GM12878 (cell line): ENCODE data around the gene EPHA5. TPM values are rescaled to one million over a fixed set of nuclear protein-coding genes. Genes with fewer than 3 reads are reported as not detected.

Experiments used
- ATAC-seq: fragments of 200-7000 bp; cut with Tn5 transposase; 3 replicates; pipeline ENCODE4 v1.9.1; 2020; ENCODE audit warnings: mild to moderate bottlenecking, moderate library complexity
- BruUV-seq: library from RNA; stranded (reverse); fragments of 400-500 nt; replicated peaks from 2 replicates; lab custom pipeline; 2021; lab: Mats Ljungman, UMichigan
- CTCF ChIA-PET: fragments of 300-600 bp; sonication (Branson Sonifier 250); formaldehyde crosslinking; extraction: SDS; loops from one replicate; lab custom pipeline; 2021; ENCODE audit warnings: inconsistent platforms; lab: Yijun Ruan, JAX
- POLR2A ChIA-PET: fragments of 350-600 bp; formaldehyde crosslinking; extraction: SDS; loops from one replicate; lab custom pipeline; 2021; ENCODE audit warnings: inconsistent platforms; lab: Charles Lee
- RAD21 ChIA-PET: fragments of 300-600 bp; sonication (Branson Sonifier 250); formaldehyde crosslinking; loops from one replicate; lab custom pipeline; 2023; ENCODE audit warnings: antibody characterized with exemption; ENCODE audit not compliant: unreplicated experiment; lab: Charles Lee
- SMC1A ChIA-PET: fragments of 300-600 bp; sonication (Branson Sonifier 250); formaldehyde crosslinking; loops from one replicate; lab custom pipeline; 2023; ENCODE audit not compliant: unreplicated experiment, uncharacterized antibody; lab: Charles Lee
- DNase-seq: peaks from one replicate; pipeline ENCODE4 v3.0.0-alpha.2; 2011; ENCODE audit warnings: low read depth, low spot score
- FAIRE-seq: peaks from 3 replicates; lab custom pipeline; 2011; peaks lifted over from hg19 to GRCh38; lab: Jason Lieb, UNC
- H2AFZ ChIP-seq: 2 replicates; pipeline ENCODE4 v1.6.0; 2011; ENCODE audit warnings: low read depth, low read length, control low read depth; ENCODE audit not compliant: control insufficient read depth
- H3K27ac ChIP-seq: 2 replicates; pipeline ENCODE4 v1.5.1; 2011; ENCODE audit warnings: control low read depth; ENCODE audit not compliant: control insufficient read depth, insufficient read depth
- H3K27me3 ChIP-seq, 2 experiments: replicated peaks in 1 of 2; 2 replicates each; pipeline versions ENCODE4 v1.6.0 to v1.6.1; 2011; ENCODE audit warnings: low read length in 1 of 2; ENCODE audit not compliant: control insufficient read depth in 2 of 2, insufficient read depth in 2 of 2
- H3K36me3 ChIP-seq, 2 experiments: 2 replicates each; pipeline ENCODE4 v1.5.1; 2011; ENCODE audit warnings: low read length in 1 of 2; ENCODE audit not compliant: control insufficient read depth in 2 of 2, insufficient read depth in 2 of 2
- H3K4me1 ChIP-seq: 2 replicates; pipeline ENCODE4 v1.6.1; 2011; ENCODE audit warnings: mild to moderate bottlenecking, low read length, moderate library complexity, mixed read lengths; ENCODE audit not compliant: control insufficient read depth, insufficient read depth
- H3K4me2 ChIP-seq: 2 replicates; pipeline ENCODE4 v1.6.0; 2011; ENCODE audit warnings: control low read depth; ENCODE audit not compliant: control insufficient read depth, insufficient read depth
- H3K4me3 ChIP-seq: fragments of 200-600 bp; sonication (generic); 2 replicates; pipeline ENCODE4 v1.5.1; 2016
- H3K79me2 ChIP-seq: 2 replicates; pipeline ENCODE4 v1.6.0; 2011; ENCODE audit warnings: low read length; ENCODE audit not compliant: control insufficient read depth, insufficient read depth
- H3K9ac ChIP-seq: 2 replicates; pipeline ENCODE4 v1.8.0; 2011; ENCODE audit warnings: low read length, control low read depth, mixed read lengths; ENCODE audit not compliant: control insufficient read depth, insufficient read depth
- H3K9me3 ChIP-seq: replicated peaks from 3 replicates; pipeline ENCODE4 v1.5.1; 2011; ENCODE audit warnings: mild to moderate bottlenecking, low read length; ENCODE audit not compliant: control insufficient read depth, insufficient read depth
- H4K20me1 ChIP-seq: 2 replicates; pipeline ENCODE4 v1.6.0; 2011; ENCODE audit not compliant: control insufficient read depth, insufficient read depth
- CBX3 ChIP-seq: fragments of 200-600 bp; sonication (generic); IDR thresholded peaks from 2 replicates; pipeline ENCODE4 v1.6.1; 2016; ENCODE audit warnings: low read depth, borderline replicate concordance
- CEBPB ChIP-seq, 2 experiments: fragments of 150-350 bp in 1 of 2; IDR thresholded peaks; 2 replicates each; pipeline ENCODE4 v1.6.1; 2012 to 2014; ENCODE audit warnings: low read depth in 2 of 2, low read length in 2 of 2, borderline replicate concordance in 1 of 2, inconsistent platforms in 1 of 2
- EGR1 ChIP-seq, 2 experiments: IDR thresholded peaks; 1 replicate in 1 of 2; 2 replicates in 1 of 2; pipeline ENCODE4 v1.6.1; 2011 to 2012; ENCODE audit warnings: low read depth in 2 of 2, low read length in 2 of 2, borderline replicate concordance in 1 of 2, mild to moderate bottlenecking in 1 of 2, moderate library complexity in 1 of 2
- MTA2 ChIP-seq: fragments of 450-650 bp; IDR thresholded peaks from 2 replicates; pipeline ENCODE4 v1.6.1; 2016; ENCODE audit warnings: low read depth, mild to moderate bottlenecking, moderate library complexity
- NBN ChIP-seq: fragments of 450-650 bp; IDR thresholded peaks from 2 replicates; pipeline ENCODE4 v1.6.1; 2016
- PAX5 ChIP-seq: IDR thresholded peaks from 2 replicates; pipeline ENCODE4 v1.6.1; 2011; ENCODE audit warnings: low read depth, low read length, borderline replicate concordance
- PML ChIP-seq: IDR thresholded peaks from 2 replicates; pipeline ENCODE4 v1.6.1; 2012; ENCODE audit warnings: low read length, inconsistent platforms
- RUNX3 ChIP-seq: IDR thresholded peaks from 2 replicates; pipeline ENCODE4 v1.6.1; 2012; ENCODE audit warnings: low read length, inconsistent platforms
- SIN3A ChIP-seq: IDR thresholded peaks from 2 replicates; pipeline ENCODE4 v1.6.1; 2012; ENCODE audit warnings: low read depth, low read length, improper control_type of control experiment
- SMARCA5 ChIP-seq: fragments of 450-650 bp; IDR thresholded peaks from 2 replicates; pipeline ENCODE4 v1.6.1; 2017; ENCODE audit warnings: mild to moderate bottlenecking
- WGBS: methylation state at CpG from one replicate; pipeline ENCODE4 v1.1.6; 2016; ENCODE audit warnings: low lambda C conversion rate; ENCODE audit not compliant: insufficient replicate concordance, insufficient coverage; ENCODE audit errors: missing lambda C conversion rate; 5-methylcytosine and 5-hydroxymethylcytosine counted together
- in situ Hi-C: fragments of 300-500 bp; cut with MboI; formaldehyde crosslinking; loops from 9 replicates; pipeline ENCODE4 v1.14.3; 2018; ENCODE audit warnings: mixed read lengths
- intact Hi-C: fragments of 100-400 bp; cut with micrococcal nuclease; formaldehyde crosslinking; loops from one replicate; pipeline ENCODE4 v1.14.2; 2022; ENCODE audit not compliant: unreplicated experiment
- polyA plus RNA-seq, 11 experiments: library from polyadenylated mRNA; depleted of rRNA in 4 of 11; unstranded in 6 of 11; stranded (reverse) in 5 of 11; fragments of >200 nt; fragmentation: Nextera tagmentation in 4 of 11; fragmentation: Illumina TruSeq in 1 of 11; extraction: Ambion mirVana in 4 of 11; extraction: Trizol in 1 of 11; gene quantifications; 1 replicate in 1 of 11; 2 replicates in 10 of 11; pipeline versions ENCODE4 v1.2.1 to v1.2.3, GENCODE V29; 2011 to 2016; ENCODE audit warnings: inconsistent platforms in 2 of 11, missing spikeins in 2 of 11, low read depth in 1 of 11
- total RNA-seq, 4 experiments: library from RNA; depleted of rRNA in 3 of 4; stranded (reverse); fragments of >200 nt in 3 of 4; fragmentation: Illumina TruSeq in 1 of 4; extraction: Trizol in 1 of 4; gene quantifications; 2 replicates each; pipeline versions ENCODE4 v1.2.1 to v1.2.3, GENCODE V29; 2013 to 2021
- TF ChIP-seq, protein P1 (sequence below): fragments of 450-650 bp; IDR thresholded peaks from 2 replicates; pipeline ENCODE4 v1.6.1; 2018; ENCODE audit warnings: mild to moderate bottlenecking, low read depth, moderate library complexity; ENCODE audit not compliant: partially characterized antibody
- TF ChIP-seq, protein P2 (sequence below): IDR thresholded peaks from 2 replicates; pipeline ENCODE4 v1.6.1; 2011; ENCODE audit warnings: borderline replicate concordance, low read depth, mild to moderate bottlenecking, moderate library complexity, low read length; ENCODE audit not compliant: insufficient read depth, poor library complexity, severe bottlenecking
- TF ChIP-seq, protein P3 (sequence below): fragments of 450-650 bp; IDR thresholded peaks from 2 replicates; pipeline ENCODE4 v1.6.1; 2017; ENCODE audit warnings: borderline replicate concordance

The EPHA5 gene
- total and polyA plus RNA-seq, 10 of the 15 experiments (the other 5 are each of a cell fraction or from before 2014, with no cell fraction given) = not detected

DNA sequence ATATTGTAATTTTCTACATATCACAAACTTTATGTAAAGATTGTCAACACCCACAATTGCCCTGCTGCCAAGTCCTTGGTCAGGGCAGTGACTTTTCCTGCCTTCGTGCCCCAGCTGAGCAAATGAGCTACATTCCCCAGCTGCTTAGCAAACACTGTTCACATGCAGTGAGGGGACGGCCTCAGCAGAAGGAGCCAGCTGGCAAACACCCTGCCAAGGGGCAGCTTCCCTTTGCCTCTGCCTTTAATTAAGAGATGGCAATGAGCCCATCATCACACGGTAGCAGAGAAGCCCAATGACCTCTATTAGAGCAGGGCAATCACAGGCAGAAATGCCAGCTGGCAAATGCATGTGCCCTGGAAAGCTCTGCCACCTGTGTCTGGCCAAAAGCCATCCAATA, 253.4 kb downstream of the EPHA5 start:
- no peak for TF ChIP-seq RUNX3
- TF ChIP-seq EGR1 (IDR thresholded peaks at IDR 0.05; ENCODE audit: borderline replicate concordance in 1 of 2, low read depth in 2 of 2, low read length in 2 of 2) = no peak
- TF ChIP-seq MTA2 = no peak
- no peak for TF ChIP-seq CBX3
- no peak for TF ChIP-seq SMARCA5
- no peak for TF ChIP-seq PAX5
- no peak for TF ChIP-seq PML
- TF ChIP-seq, protein P1, sequence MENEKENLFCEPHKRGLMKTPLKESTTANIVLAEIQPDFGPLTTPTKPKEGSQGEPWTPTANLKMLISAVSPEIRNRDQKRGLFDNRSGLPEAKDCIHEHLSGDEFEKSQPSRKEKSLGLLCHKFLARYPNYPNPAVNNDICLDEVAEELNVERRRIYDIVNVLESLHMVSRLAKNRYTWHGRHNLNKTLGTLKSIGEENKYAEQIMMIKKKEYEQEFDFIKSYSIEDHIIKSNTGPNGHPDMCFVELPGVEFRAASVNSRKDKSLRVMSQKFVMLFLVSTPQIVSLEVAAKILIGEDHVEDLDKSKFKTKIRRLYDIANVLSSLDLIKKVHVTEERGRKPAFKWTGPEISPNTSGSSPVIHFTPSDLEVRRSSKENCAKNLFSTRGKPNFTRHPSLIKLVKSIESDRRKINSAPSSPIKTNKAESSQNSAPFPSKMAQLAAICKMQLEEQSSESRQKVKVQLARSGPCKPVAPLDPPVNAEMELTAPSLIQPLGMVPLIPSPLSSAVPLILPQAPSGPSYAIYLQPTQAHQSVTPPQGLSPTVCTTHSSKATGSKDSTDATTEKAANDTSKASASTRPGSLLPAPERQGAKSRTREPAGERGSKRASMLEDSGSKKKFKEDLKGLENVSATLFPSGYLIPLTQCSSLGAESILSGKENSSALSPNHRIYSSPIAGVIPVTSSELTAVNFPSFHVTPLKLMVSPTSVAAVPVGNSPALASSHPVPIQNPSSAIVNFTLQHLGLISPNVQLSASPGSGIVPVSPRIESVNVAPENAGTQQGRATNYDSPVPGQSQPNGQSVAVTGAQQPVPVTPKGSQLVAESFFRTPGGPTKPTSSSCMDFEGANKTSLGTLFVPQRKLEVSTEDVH = no peak
- TF ChIP-seq CEBPB (IDR thresholded peaks at IDR 0.05; ENCODE audit: borderline replicate concordance in 1 of 2, low read depth in 2 of 2, low read length in 2 of 2) = no peak
- no peak for TF ChIP-seq SIN3A
- TF ChIP-seq, protein P2, sequence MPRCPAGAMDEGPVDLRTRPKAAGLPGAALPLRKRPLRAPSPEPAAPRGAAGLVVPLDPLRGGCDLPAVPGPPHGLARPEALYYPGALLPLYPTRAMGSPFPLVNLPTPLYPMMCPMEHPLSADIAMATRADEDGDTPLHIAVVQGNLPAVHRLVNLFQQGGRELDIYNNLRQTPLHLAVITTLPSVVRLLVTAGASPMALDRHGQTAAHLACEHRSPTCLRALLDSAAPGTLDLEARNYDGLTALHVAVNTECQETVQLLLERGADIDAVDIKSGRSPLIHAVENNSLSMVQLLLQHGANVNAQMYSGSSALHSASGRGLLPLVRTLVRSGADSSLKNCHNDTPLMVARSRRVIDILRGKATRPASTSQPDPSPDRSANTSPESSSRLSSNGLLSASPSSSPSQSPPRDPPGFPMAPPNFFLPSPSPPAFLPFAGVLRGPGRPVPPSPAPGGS = no peak
- TF ChIP-seq, protein P3, sequence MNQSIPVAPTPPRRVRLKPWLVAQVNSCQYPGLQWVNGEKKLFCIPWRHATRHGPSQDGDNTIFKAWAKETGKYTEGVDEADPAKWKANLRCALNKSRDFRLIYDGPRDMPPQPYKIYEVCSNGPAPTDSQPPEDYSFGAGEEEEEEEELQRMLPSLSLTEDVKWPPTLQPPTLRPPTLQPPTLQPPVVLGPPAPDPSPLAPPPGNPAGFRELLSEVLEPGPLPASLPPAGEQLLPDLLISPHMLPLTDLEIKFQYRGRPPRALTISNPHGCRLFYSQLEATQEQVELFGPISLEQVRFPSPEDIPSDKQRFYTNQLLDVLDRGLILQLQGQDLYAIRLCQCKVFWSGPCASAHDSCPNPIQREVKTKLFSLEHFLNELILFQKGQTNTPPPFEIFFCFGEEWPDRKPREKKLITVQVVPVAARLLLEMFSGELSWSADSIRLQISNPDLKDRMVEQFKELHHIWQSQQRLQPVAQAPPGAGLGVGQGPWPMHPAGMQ = no peak
- no peak for TF ChIP-seq NBN
- no peak overlapping the region for H2AFZ ChIP-seq
- ATAC-seq (no peak), DNase-seq (no peak), FAIRE-seq (no peak)
- RAD21 ChIA-PET = no interaction called here
- H3K36me3 ChIP-seq = no peaks in the 10 kb centered on the region
- no peak overlapping the region for H3K4me2 ChIP-seq
- no peaks in the 10 kb centered on the region for H3K27me3 ChIP-seq
- H3K9me3 ChIP-seq = no peaks in the 10 kb centered on the region
- H3K9ac ChIP-seq = no peak overlapping the region
- BruUV-seq = no TSS peak
- in situ Hi-C loops (no loop called here), intact Hi-C loops (no loop called here)
- POLR2A ChIA-PET = no interaction called here
- no peak overlapping the region for H3K4me3 ChIP-seq
- H3K27ac ChIP-seq = no peak overlapping the region
- CTCF ChIA-PET = no interaction called here
- no peaks in the 10 kb centered on the region for H4K20me1 ChIP-seq
- H3K4me1 ChIP-seq = no peaks in the 10 kb centered on the region
- WGBS = 27% methylated on average over 3 of the region's 3 CpGs
- H3K79me2 ChIP-seq = no peaks in the 10 kb centered on the region
- SMC1A ChIA-PET = interaction anchor here (0.6 kb wide), 1 partner anchor 22 kb away, joined by 3 read pairs; no protein-coding TSS in a partner anchor
